Right cardiac atrium (tissue), 5 donors: ENCODE results near the gene PCDHGA5. TPM values are rescaled to one million over a fixed set of nuclear protein-coding genes. Genes with fewer than 3 reads are reported as not detected.
A peak's percentile ranks its signal among the peaks of the same experiment; 100 is the strongest.
"Not testable (repeated sequence)": the region's sequence is repeated elsewhere in the genome, so short reads cannot be mapped to it uniquely, and the experiment has no call there.

Experiments used
- ATAC-seq, 2 donors: fragments of 200-7000 bp; cut with Tn5 transposase; one replicate each; pipeline versions ENCODE4 v1.8.0 to v1.9.1; 2020; ENCODE audit warnings: moderate library complexity in 2 of 2, mild to moderate bottlenecking in 1 of 2
- DNase-seq, 3 donors: peaks; one replicate each; pipeline ENCODE4 v3.0.0-alpha.2; 2020
- H3K27ac ChIP-seq: one replicate; pipeline ENCODE4 v1.5.1; 2013; ENCODE audit warnings: mild to moderate bottlenecking, low read length, control low read depth, moderate library complexity
- H3K27me3 ChIP-seq: one replicate; pipeline ENCODE4 v1.6.1; 2013; ENCODE audit not compliant: control insufficient read depth, insufficient read depth
- H3K4me1 ChIP-seq: one replicate; pipeline ENCODE4 v1.6.1; 2013; ENCODE audit warnings: low read length; ENCODE audit not compliant: control insufficient read depth, insufficient read depth
- H3K4me3 ChIP-seq: one replicate; pipeline ENCODE4 v1.5.1; 2013; ENCODE audit warnings: low read length, control low read depth
- H3K9me3 ChIP-seq: one replicate; pipeline ENCODE4 v1.6.1; 2013; ENCODE audit warnings: low read length; ENCODE audit not compliant: control insufficient read depth
- WGBS: extraction: QIAGEN DNeasy Blood & Tissue Kit; methylation state at CpG from one replicate; pipeline ENCODE4 v1.1.7; 2013; 5-methylcytosine and 5-hydroxymethylcytosine counted together
- intact Hi-C, 4 donors: fragments of 100-400 bp; cut with DNase I; formaldehyde crosslinking; loops; one replicate each; pipeline versions ENCODE4 v1.11.0 to v1.14.0; 2022 to 2023
- polyA plus RNA-seq: library from polyadenylated mRNA; stranded (reverse); fragments of 200-250 nt; gene quantifications from one replicate; pipeline ENCODE4 v1.2.3, GENCODE V29; 2013
- total RNA-seq, 4 donors: library from RNA; stranded (reverse); fragmentation: NEBNext Ultra II Directional; extraction: Animal tissue kit (Norgen Biotek cat#: 25700); gene quantifications; one replicate each; pipeline ENCODE4 v1.2.1, GENCODE V29; 2021
- donor health status: healthy with polysubstance abuse.
- donor health status: DM: no; HTN: yes; CAD: no.
- donor health status: DM: no; HTN: no; CAD: no.
- donor health status: DM: no; HTN: yes; CAD: no; lungs with severe emphysema.
- donor health status: DM: yes; HTN: yes; CAD: no.

PCDHGA5 gene
- total and polyA plus RNA-seq, 5 donors = 2.0 to 4.7 (median 4.1) TPM

DNA sequence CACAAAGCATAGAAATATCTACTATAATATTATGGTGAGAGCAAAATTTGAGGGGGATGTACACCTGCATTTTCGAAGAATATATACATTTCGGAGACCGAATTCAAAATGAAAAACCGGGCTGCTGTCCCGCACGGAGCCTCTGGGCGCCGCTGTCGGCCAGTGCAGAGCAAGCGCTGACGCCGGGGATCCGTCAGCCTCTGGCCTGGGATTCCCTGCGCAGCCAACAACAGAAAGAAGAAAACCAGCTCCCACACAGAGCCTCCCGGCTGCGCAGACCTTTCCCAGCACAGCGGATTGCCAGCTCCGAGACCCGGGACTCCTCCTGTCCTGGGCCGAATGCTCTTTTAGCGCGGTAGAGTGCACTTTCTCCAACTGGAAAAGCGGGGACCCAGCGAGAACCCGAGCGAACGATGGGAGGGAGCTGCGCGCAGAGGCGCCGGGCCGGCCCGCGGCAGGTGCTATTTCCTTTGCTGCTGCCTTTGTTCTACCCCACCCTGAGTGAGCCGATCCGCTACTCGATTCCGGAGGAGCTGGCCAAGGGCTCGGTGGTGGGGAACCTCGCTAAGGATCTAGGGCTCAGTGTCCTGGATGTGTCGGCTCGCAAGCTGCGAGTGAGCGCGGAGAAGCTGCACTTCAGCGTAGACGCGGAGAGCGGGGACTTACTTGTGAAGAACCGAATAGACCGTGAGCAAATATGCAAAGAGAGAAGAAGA, 44.0 kb downstream of the PCDHGA5 start, which contains the start of gene PCDHGB6:
TSS of gene PCDHGB6 (plus strand) at position 232 of the 716 bp plus-strand sequence. CDS start at position 414, 182 bp downstream.
- ATAC-seq = peak; percentile 84 to 89
- peak; percentile 44 to 82 (median 76) for DNase-seq
- intact Hi-C loops = loop anchor here in 1 of 4 donors (5.0 to 10.0 kb wide), 2 partner anchors 154 to 173 kb away; no protein-coding TSS in a partner anchor
- WGBS = 10% methylated on average over 50 of the region's 51 CpGs
- not testable (repeated sequence) for H3K27ac ChIP-seq, H3K4me1 ChIP-seq, H3K27me3 ChIP-seq, H3K9me3 ChIP-seq
- peak within 1 kb of the TSS; percentile 56 for H3K4me3 ChIP-seq

DNA sequence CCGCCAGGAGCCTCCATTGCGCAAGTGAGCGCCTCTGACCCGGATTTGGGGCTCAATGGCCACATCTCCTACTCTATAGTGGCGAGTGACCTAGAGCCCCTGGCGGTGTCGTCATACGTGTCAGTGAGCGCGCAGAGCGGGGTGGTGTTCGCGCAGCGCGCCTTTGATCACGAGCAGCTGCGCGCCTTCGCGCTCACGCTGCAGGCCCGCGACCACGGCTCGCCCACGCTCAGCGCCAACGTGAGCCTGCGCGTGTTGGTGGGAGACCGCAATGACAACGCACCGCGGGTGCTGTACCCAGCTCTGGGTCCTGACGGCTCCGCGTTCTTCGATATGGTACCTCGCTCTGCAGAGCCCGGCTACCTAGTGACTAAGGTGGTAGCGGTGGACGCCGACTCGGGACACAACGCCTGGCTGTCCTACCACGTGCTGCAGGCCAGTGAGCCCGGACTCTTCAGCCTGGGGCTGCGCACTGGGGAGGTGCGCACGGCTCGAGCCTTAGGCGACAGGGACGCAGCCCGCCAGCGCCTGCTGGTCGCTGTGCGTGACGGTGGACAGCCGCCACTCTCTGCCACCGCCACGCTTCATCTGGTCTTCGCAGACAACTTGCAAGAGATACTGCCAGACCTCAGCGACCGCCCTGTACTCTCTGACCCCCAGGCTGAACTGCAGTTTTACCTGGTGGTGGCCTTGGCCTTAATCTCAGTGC, 45.8 kb downstream of the PCDHGA5 start:
- H3K27ac ChIP-seq = no peak overlapping the region
- H3K4me3 ChIP-seq = no peak overlapping the region
- intact Hi-C loops = loop anchor here in 1 of 4 donors (5.0 to 10.0 kb wide), 3 partner anchors 115 to 175 kb away; no protein-coding TSS in a partner anchor
- no peaks in the 10 kb centered on the region for H3K27me3 ChIP-seq
- peaks cover 5% of the 10 kb centered on the region for H3K9me3 ChIP-seq
- H3K4me1 ChIP-seq = no peaks in the 10 kb centered on the region
- ATAC-seq = no peak
- WGBS = 24% methylated on average over 64 of the region's 64 CpGs
- DNase-seq = no peak

DNA sequence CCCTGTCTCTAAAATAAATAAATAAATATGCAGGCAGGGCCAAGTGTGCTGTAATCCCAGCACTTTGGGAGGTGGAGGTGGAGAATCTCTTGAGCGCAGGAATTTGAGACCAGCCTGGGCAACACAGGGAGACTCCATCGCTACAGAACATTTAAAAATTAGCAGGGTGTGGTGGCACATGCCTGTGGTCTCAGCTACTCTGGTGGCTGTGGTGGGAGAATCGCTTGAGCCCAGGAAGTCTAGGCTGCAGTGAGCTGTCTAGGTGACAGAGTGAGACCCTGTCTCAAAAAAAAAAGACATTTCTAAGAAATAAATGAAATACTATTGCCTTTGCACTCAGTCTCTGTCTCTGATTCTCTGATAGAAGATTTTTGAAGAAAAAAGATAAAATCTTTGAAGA, 47.6 kb downstream of the PCDHGA5 start:
- H3K4me1 ChIP-seq = no peaks in the 10 kb centered on the region
- no peak overlapping the region for H3K27ac ChIP-seq
- DNase-seq = no peak
- 65% methylated on average over 3 of the region's 3 CpGs for WGBS
- H3K27me3 ChIP-seq = no peaks in the 10 kb centered on the region
- H3K4me3 ChIP-seq = no peak overlapping the region
- no peak for ATAC-seq
- intact Hi-C loops = loop anchor here in 1 of 4 donors (10.0 kb wide), 1 partner anchor 113 kb away; no protein-coding TSS in a partner anchor
- H3K9me3 ChIP-seq = peaks cover 3% of the 10 kb centered on the region

DNA sequence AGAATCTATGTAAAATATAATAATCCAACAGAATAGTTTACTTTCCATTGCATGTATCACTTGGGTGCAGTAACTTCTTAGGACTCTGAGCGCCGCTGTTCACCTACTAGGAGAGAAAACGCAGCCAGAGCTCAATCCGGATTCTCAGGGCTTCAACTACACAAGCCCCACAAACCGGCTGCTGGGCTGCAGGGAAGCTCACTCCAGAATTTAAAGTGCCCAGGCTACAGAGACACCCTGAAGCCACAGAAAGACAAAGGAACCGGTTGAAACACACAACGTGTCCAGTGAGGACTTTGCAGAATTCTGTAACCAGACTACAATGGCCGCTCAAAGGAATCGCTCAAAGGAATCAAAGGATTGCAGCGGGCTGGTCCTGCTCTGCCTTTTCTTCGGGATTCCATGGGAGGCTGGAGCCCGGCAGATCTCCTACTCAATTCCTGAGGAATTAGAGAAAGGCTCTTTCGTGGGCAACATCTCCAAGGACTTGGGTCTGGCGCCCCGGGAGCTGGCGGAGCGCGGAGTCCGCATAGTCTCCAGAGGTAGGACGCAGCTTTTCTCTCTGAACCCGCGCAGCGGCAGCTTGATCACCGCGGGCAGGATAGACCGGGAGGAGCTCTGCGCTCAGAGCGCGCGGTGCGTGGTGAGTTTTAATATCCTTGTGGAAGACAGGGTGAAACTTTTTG, 49.0 kb downstream of the PCDHGA5 start, which contains the start of gene PCDHGA10:
TSS of gene PCDHGA10 (plus strand) at position 134 of the 686 bp plus-strand sequence. CDS start at position 323, 189 bp downstream.
- H3K27me3 ChIP-seq = no peaks in the 10 kb centered on the region
- DNase-seq (no peak), ATAC-seq (peak in 1 of 2 donors; percentile 50)
- peaks cover 3% of the 10 kb centered on the region for H3K9me3 ChIP-seq
- H3K4me3 ChIP-seq = peak within 1 kb of the TSS; percentile 32
- H3K27ac ChIP-seq = no peak within 1 kb of the TSS
- WGBS = 24% methylated on average over 31 of the region's 31 CpGs
- H3K4me1 ChIP-seq = no peaks in the 10 kb centered on the region
- intact Hi-C loops = loop anchor here in 1 of 4 donors (10.0 kb wide), 1 partner anchor 112 kb away; no protein-coding TSS in a partner anchor

DNA sequence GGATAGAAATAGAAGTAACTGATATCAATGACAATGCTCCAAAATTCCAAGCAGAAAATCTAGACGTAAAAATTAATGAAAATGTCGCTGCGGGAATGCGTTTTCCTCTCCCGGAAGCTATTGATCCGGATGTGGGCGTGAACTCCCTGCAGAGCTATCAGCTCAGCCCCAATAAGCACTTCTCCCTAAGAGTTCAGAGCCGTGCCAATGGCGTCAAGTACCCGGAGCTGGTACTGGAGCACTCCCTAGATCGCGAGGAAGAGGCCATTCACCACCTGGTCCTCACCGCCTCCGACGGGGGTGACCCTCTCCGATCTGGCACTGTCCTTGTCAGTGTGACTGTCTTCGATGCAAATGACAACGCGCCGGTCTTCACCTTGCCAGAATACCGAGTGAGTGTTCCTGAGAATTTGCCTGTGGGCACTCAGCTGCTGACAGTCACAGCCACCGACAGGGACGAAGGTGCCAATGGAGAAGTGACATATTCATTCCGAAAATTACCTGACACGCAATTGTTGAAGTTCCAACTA, 49.6 kb downstream of the PCDHGA5 start:
- ATAC-seq = no peak
- 24% methylated on average over 25 of the region's 25 CpGs for WGBS
- no peak overlapping the region for H3K27ac ChIP-seq
- DNase-seq = no peak
- H3K4me3 ChIP-seq = peak overlapping the region; percentile 32
- no peaks in the 10 kb centered on the region for H3K4me1 ChIP-seq
- intact Hi-C loops = loop anchor here in 1 of 4 donors (10.0 kb wide), 1 partner anchor 111 kb away; no protein-coding TSS in a partner anchor
- peaks cover 5% of the 10 kb centered on the region for H3K9me3 ChIP-seq
- no peaks in the 10 kb centered on the region for H3K27me3 ChIP-seq

DNA sequence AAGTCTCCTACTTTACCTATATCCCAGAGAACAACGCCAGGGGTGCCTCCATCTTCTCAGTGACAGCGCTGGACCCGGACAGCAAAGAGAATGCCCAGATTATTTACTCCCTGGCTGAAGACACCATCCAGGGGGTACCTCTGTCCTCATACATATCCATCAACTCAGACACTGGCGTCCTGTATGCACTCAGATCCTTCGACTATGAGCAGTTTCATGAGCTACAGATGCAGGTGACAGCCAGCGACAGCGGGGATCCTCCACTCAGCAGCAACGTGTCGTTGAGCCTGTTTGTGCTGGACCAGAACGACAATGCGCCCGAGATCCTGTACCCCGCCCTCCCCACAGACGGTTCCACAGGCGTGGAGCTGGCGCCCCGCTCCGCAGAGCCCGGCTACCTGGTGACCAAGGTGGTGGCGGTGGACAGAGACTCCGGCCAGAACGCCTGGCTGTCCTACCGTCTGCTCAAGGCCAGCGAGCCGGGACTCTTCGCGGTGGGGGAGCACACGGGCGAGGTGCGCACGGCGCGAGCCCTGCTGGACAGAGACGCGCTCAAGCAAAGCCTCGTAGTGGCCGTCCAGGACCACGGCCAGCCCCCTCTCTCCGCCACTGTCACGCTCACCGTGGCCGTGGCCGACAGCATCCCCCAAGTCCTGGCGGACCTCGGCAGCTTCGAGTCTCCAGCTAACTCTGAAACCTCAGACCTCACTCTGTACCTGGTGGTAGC, 50.7 kb downstream of the PCDHGA5 start:
- H3K27me3 ChIP-seq, H3K9me3 ChIP-seq, H3K4me1 ChIP-seq, H3K4me3 ChIP-seq, ATAC-seq, DNase-seq, H3K27ac ChIP-seq: not testable (repeated sequence)
- WGBS = 28% methylated on average over 46 of the region's 46 CpGs
- intact Hi-C loops = loop anchor here in 2 of 4 donors (5.0 to 10.0 kb wide), 2 partner anchors 110 to 143 kb away; no protein-coding TSS in a partner anchor

DNA sequence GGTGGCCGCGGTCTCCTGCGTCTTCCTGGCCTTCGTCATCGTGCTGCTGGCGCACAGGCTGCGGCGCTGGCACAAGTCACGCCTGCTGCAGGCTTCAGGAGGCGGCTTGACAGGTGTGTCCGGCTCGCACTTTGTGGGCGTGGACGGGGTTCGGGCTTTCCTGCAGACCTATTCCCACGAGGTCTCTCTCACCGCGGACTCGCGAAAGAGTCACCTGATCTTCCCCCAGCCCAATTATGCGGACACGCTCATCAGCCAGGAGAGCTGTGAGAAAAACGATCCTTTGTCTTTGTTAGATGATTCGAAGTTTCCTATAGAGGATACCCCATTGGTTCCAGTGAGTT, 51.3 kb downstream of the PCDHGA5 start:
- intact Hi-C loops = loop anchor here in 2 of 4 donors (5.0 to 10.0 kb wide), 2 partner anchors 110 to 142 kb away; no protein-coding TSS in a partner anchor
- not testable (repeated sequence) for ATAC-seq, H3K9me3 ChIP-seq, H3K27ac ChIP-seq, H3K27me3 ChIP-seq, H3K4me1 ChIP-seq, H3K4me3 ChIP-seq, DNase-seq
- 29% methylated on average over 24 of the region's 24 CpGs for WGBS

Other genes starting within 250 kb of the PCDHGA5 start
Only the 30 nearest of the 36 such genes appear.
- gene PCDHB9, start 177.0 kb upstream of the PCDHGA5 start, total RNA-seq = 1 to 10 TPM; 1.7 to 2.4 (median 2.1) TPM
- gene PCDHB9, start 177.0 kb upstream of the PCDHGA5 start, polyA plus RNA-seq = 0.63 TPM
- 1 to 10 TPM; 1.1 to 2.0 (median 1.5) TPM for gene PCDHB10, start 171.8 kb upstream of the PCDHGA5 start, total RNA-seq
- 1.00 TPM for gene PCDHB10, start 171.8 kb upstream of the PCDHGA5 start, polyA plus RNA-seq
- 1 to 10 TPM; 1.9 to 2.9 (median 2.5) TPM for gene PCDHB11, start 164.5 kb upstream of the PCDHGA5 start, total RNA-seq
- gene PCDHB11, start 164.5 kb upstream of the PCDHGA5 start, polyA plus RNA-seq = 0.48 TPM
- gene PCDHB12, start 155.4 kb upstream of the PCDHGA5 start, total RNA-seq = 1 to 10 TPM; 1.7 to 3.3 (median 2.8) TPM
- gene PCDHB12, start 155.4 kb upstream of the PCDHGA5 start, polyA plus RNA-seq = 0.72 TPM
- gene PCDHB13, start 150.2 kb upstream of the PCDHGA5 start, total RNA-seq = 1 to 10 TPM; 4.3 to 5.8 (median 5.3) TPM
- gene PCDHB13, start 150.2 kb upstream of the PCDHGA5 start, polyA plus RNA-seq = 1.7 TPM
- 1 to 10 TPM; 4.3 to 5.9 (median 5.3) TPM for gene PCDHB14, start 140.8 kb upstream of the PCDHGA5 start, total RNA-seq
- gene PCDHB14, start 140.8 kb upstream of the PCDHGA5 start, polyA plus RNA-seq = 2.3 TPM
- 1 to 10 TPM; 2.9 to 6.7 (median 5.3) TPM for gene PCDHB15, start 118.8 kb upstream of the PCDHGA5 start, total RNA-seq
- 2.5 TPM for gene PCDHB15, start 118.8 kb upstream of the PCDHGA5 start, polyA plus RNA-seq
- under 1 TPM in 2 of 4 donors, not detected in 2; 0.17 to 0.37 TPM for gene SLC25A2, start 60.1 kb upstream of the PCDHGA5 start, total RNA-seq
- gene SLC25A2, start 60.1 kb upstream of the PCDHGA5 start, polyA plus RNA-seq = 0.14 TPM
- 100 to 1,000 TPM in 1 of 4 donors, 10 to 100 TPM in 3; 86.7 to 109 (median 95.1) TPM for gene TAF7, start 43.4 kb upstream of the PCDHGA5 start, total RNA-seq
- 94.6 TPM for gene TAF7, start 43.4 kb upstream of the PCDHGA5 start, polyA plus RNA-seq
- 1 to 10 TPM; 1.7 to 2.8 (median 1.8) TPM for gene PCDHGA1, start 33.6 kb upstream of the PCDHGA5 start, total RNA-seq
- gene PCDHGA1, start 33.6 kb upstream of the PCDHGA5 start, polyA plus RNA-seq = 0.70 TPM
- 1 to 10 TPM; 6.4 to 9.4 (median 7.1) TPM for gene PCDHGA2, start 25.4 kb upstream of the PCDHGA5 start, total RNA-seq
- 2.2 TPM for gene PCDHGA2, start 25.4 kb upstream of the PCDHGA5 start, polyA plus RNA-seq
- gene PCDHGA3, start 20.3 kb upstream of the PCDHGA5 start, total RNA-seq = 1 to 10 TPM; 4.9 to 7.7 (median 5.6) TPM
- gene PCDHGA3, start 20.3 kb upstream of the PCDHGA5 start, polyA plus RNA-seq = 2.1 TPM
- 1 to 10 TPM; 2.7 to 4.4 (median 3.8) TPM for gene PCDHGB1, start 14.1 kb upstream of the PCDHGA5 start, total RNA-seq
- gene PCDHGB1, start 14.1 kb upstream of the PCDHGA5 start, polyA plus RNA-seq = 1.3 TPM
- gene PCDHGA4, start 9.1 kb upstream of the PCDHGA5 start, total RNA-seq = 1 to 10 TPM; 4.4 to 5.8 (median 5.7) TPM
- gene PCDHGA4, start 9.1 kb upstream of the PCDHGA5 start, polyA plus RNA-seq = 1.7 TPM
- 1 to 10 TPM; 3.5 to 6.5 (median 5.0) TPM for gene PCDHGB2, start 4.2 kb upstream of the PCDHGA5 start, total RNA-seq
- 1.9 TPM for gene PCDHGB2, start 4.2 kb upstream of the PCDHGA5 start, polyA plus RNA-seq
- gene PCDHGB3, start 6.1 kb downstream of the PCDHGA5 start, total RNA-seq = 1 to 10 TPM; 4.8 to 5.5 (median 5.1) TPM
- gene PCDHGB3, start 6.1 kb downstream of the PCDHGA5 start, polyA plus RNA-seq = 1.7 TPM
- 1 to 10 TPM; 3.7 to 5.3 (median 4.9) TPM for gene PCDHGA6, start 9.7 kb downstream of the PCDHGA5 start, total RNA-seq
- 2.2 TPM for gene PCDHGA6, start 9.7 kb downstream of the PCDHGA5 start, polyA plus RNA-seq
- gene PCDHGA7, start 18.6 kb downstream of the PCDHGA5 start, total RNA-seq = 1 to 10 TPM; 3.9 to 5.2 (median 4.5) TPM
- gene PCDHGA7, start 18.6 kb downstream of the PCDHGA5 start, polyA plus RNA-seq = 1.8 TPM
- 1 to 10 TPM; 4.8 to 5.5 (median 5.3) TPM for gene PCDHGB4, start 23.5 kb downstream of the PCDHGA5 start, total RNA-seq
- gene PCDHGB4, start 23.5 kb downstream of the PCDHGA5 start, polyA plus RNA-seq = 2.0 TPM
- 1 to 10 TPM; 4.0 to 5.2 (median 4.3) TPM for gene PCDHGA8, start 28.5 kb downstream of the PCDHGA5 start, total RNA-seq
- gene PCDHGA8, start 28.5 kb downstream of the PCDHGA5 start, polyA plus RNA-seq = 1.3 TPM
- 1 to 10 TPM; 6.4 to 8.6 (median 6.8) TPM for gene PCDHGB5, start 33.8 kb downstream of the PCDHGA5 start, total RNA-seq
- gene PCDHGB5, start 33.8 kb downstream of the PCDHGA5 start, polyA plus RNA-seq = 3.3 TPM
- gene PCDHGA9, start 38.6 kb downstream of the PCDHGA5 start, total RNA-seq = 1 to 10 TPM; 3.7 to 5.4 (median 3.7) TPM
- 1.6 TPM for gene PCDHGA9, start 38.6 kb downstream of the PCDHGA5 start, polyA plus RNA-seq
- 1 to 10 TPM; 5.9 to 6.6 (median 6.3) TPM for gene PCDHGB6, start 43.9 kb downstream of the PCDHGA5 start, total RNA-seq
- gene PCDHGB6, start 43.9 kb downstream of the PCDHGA5 start, polyA plus RNA-seq = 3.1 TPM
- 1 to 10 TPM; 3.9 to 5.3 (median 4.5) TPM for gene PCDHGA10, start 48.8 kb downstream of the PCDHGA5 start, total RNA-seq
- 1.6 TPM for gene PCDHGA10, start 48.8 kb downstream of the PCDHGA5 start, polyA plus RNA-seq
- gene PCDHGB7, start 53.5 kb downstream of the PCDHGA5 start, total RNA-seq = 10 to 100 TPM in 3 of 4 donors, 1 to 10 TPM in 1; 9.7 to 10.6 (median 10.5) TPM
- gene PCDHGB7, start 53.5 kb downstream of the PCDHGA5 start, polyA plus RNA-seq = 3.5 TPM
- gene PCDHGA11, start 56.9 kb downstream of the PCDHGA5 start, total RNA-seq = 1 to 10 TPM; 3.1 to 4.2 (median 3.6) TPM
- 2.2 TPM for gene PCDHGA11, start 56.9 kb downstream of the PCDHGA5 start, polyA plus RNA-seq
- 1 to 10 TPM; 4.8 to 7.1 (median 5.6) TPM for gene PCDHGA12, start 66.3 kb downstream of the PCDHGA5 start, total RNA-seq
- 2.7 TPM for gene PCDHGA12, start 66.3 kb downstream of the PCDHGA5 start, polyA plus RNA-seq
- gene PCDHGC3, start 111.8 kb downstream of the PCDHGA5 start, total RNA-seq = 10 to 100 TPM; 19.6 to 42.5 (median 33.5) TPM
- gene PCDHGC3, start 111.8 kb downstream of the PCDHGA5 start, polyA plus RNA-seq = 35.5 TPM
- 1 to 10 TPM; 1.4 to 2.3 (median 1.8) TPM for gene PCDHGC4, start 120.9 kb downstream of the PCDHGA5 start, total RNA-seq
- gene PCDHGC4, start 120.9 kb downstream of the PCDHGA5 start, polyA plus RNA-seq = 1.3 TPM
- gene PCDHGC5, start 124.9 kb downstream of the PCDHGA5 start, total RNA-seq = 1 to 10 TPM; 1.4 to 2.3 (median 1.9) TPM
- gene PCDHGC5, start 124.9 kb downstream of the PCDHGA5 start, polyA plus RNA-seq = 1.4 TPM